NCI-H774 (cell line): ENCODE data around the gene KIDINS220.
A peak's percentile ranks its signal among the peaks of the same experiment; 100 is the strongest.

Source experiments
- DNase-seq: peaks from one replicate; lab custom pipeline; 2025; lab: John Stamatoyannopoulos, UW

KIDINS220 gene

DNA sequence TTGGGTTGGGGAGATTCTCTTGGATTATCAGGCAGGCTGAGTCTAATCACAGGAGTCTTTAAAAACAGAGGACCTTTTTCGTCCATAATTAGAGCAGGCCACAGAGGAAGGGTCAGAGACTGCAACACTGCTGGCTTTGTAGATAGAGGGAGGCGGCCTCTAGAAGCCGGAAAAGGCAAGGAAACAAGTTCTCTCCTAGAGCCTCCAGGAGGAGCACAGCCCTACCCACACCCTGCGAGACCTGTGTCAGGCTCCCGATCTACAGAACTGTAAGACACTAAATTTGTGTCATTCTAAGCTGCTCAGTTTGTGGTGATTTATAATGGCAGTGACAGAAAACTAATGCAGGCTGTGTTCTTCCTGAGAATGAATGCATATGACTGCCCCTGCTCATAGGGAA lies 140.2 kb downstream of the KIDINS220 start:
- DNase-seq: no peak

DNA sequence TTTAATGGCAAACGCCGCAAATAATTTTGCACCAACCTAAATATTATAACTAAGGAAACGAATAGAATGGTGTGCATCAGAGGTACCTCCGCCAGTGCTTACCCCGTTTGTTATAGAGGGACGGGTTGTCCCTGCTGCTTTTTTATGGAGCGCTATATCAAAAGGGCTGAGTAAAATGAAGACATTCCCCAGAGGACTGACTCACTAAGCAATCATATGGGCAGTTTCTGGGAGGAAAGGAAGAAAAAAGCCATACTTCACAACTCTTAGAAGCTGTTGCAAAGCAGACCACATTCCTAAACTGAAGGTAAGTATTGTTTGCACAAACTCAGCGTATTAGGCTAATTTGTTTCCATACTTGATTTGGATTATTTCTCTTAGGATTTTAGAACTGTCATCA lies 142.7 kb downstream of the KIDINS220 start:
- DNase-seq: no peak

DNA sequence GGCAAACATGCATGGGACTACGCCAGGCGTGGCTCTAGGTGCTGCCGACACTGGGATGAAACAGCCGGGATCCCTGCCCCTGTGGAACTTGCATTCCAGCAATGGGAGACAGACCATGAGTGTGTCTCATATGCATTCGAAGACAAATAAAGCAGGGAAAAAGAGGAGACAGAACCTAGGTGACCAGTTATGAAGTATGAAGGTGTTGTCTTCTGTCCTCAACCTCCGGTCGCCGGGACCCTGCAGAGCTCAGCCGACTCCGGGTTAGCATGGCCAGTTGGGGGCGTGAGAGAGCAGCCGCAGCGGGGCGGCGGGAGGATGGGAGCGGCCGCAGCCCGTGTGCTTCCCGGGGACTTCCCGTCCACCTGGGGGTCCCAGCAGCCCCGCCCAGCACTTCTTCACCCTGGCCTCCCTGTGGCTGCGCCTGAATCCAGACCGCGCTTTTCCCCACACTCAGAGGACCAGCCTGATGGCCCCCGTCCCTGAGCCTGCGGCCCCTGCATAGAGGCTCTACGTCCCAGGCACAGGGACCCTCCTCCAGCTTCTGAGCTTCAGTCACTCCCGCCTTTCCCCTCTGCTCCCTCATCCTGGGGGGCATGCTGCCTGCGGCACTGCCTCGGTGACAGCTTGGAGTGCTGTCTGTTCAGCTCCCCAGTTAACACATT lies 144.1 kb downstream of the KIDINS220 start:
- peak; percentile 37 for DNase-seq

DNA sequence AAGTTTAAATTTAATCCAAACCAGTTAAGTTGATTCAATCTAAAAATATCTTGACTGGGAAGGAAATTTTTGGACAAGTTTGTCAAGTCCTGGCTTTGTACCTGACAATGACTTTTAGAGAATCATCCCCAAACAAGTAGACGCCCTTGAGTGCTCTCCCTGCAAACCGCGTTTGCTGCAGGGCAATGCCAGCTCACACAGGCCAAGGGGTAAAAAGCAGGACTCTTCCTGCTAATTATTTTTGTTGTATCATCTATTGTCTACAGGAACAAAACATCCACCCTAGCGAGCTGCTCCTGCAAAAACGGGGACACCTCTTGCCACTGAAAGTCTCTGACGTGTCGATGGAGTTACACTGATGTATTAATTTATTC lies 144.6 kb downstream of the KIDINS220 start:
- no peak for DNase-seq

DNA sequence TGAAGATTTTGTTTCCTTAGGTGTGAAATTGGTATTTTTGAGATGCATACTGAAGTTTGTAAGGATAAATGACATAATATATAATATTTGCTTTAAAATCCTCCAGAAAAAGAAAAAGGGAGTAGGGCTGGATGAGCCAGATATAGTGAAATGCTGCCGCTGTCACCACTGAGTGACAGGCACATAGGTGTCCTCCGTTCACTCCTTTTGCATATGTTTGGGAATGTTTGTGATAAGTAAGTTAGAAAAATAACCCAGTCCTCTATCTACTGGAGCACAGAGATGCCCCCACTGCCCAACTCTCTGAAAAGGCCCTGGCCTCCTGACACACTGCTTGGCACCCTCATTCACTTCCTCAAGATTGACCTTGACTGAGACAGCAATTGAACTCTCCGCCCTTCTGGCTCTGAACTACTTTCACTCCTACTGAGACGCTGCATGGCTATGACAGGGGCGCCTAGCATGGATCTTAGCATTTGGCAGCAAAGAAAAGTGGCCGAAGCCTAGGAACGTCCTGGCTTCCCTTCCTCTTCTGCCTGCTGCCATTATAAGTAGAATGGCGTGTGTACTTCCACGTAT lies 145.5 kb downstream of the KIDINS220 start:
- no peak for DNase-seq

- peak; percentile 41 for DNase-seq
Measured at GRCh38 chr2:8685697-8686358, 151.6 kb downstream of the KIDINS220 start.

DNA sequence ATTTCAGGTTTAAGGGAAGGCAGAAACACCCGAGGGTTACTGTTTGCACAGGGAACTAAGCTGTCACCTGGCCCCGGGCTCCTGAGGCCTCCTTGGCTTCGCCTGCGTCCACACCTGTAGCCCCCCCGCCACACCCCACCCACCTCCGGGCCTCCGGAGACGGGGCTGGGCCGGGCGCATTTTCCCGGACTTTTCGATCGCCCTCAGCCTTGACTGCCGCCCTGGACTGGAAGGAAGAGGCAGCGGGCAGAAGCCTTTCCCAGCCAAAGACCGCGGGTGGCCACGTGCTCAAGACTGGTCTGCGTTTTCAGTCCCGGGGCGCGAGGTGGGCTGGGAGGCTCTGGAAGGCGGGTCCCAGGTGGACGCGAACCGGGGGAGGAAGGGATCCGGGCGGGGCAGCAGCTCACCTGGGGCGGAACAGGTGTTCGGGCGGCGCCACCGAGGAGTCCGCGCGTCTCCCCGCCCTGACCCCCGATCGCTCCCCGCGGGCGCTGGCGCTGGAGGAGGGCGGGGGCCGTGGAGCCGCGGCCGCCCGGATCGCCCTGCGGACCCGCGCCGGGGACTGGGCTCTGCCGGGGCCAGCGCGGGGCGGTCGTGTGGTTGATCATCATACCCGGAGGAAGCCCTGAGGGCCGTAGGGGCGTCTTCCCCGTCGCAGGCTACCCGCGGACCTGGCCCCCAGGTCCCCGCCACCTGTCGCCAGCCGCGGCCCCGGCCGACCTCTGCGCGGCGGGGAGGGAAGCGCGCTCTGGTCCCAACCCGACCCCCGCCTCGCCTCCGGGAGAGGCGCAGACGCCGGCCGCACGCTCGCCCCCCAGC lies 152.3 kb downstream of the KIDINS220 start:
- peak; percentile 72 for DNase-seq

DNA sequence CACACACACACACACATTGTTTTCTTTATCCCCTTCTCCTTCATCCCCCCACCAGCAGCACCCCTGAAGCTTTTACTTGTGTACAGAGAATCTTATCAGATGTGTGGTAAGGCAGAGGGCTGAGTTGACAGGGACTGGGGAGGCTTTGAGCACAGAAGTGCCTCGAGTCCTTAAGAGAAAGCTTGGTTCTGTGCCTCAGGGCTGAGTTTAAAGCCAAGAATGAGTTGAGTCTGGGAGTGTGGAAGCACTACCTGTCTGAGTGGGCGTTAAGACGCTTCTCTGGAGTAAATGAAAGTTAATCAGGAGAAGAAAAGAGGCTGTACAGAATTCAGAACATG lies 152.9 kb downstream of the KIDINS220 start:
- no peak for DNase-seq

DNA sequence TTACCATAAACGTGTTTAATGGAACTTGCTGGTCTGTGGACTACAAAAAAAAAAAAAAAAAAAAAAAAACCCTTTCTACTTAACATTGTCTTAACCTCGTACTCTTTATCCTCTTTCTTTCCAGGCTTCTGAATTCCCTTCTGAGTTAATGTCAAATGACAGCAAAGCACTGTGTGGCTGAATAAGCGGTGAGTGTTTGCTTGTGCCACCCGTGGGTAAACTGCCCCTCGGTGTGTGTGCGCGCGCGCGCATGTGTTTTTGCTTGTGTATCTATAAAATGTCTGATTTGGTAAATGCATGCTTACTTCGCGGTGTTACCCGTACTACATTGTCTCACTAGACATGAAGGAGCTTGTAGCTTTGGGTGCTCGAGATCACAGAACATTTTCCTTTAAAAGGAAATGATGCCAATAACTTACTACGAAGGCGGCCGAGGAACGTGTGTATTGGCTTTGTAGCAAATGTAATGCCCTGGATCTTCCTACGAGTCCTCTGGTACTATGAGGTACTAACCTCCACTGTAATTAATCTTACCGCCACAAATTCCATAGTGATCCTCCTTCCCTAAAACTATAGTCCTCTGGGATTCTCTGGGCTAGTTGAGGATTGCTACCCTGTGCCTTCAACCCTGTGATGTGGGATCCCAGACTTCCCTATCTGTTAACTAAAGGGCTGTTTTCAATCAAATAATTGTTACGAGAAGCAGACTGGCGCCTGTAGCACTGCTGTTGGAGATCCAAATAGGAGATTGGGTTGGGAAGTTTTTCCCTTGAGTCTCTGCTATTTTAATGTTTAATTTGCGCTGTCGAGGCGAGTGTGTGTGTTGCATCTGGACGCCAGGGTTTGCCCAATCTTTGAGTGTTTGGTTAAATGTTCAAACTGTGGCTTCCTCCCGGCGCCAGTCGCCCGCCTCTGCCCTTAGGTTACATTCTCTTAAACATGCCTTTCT lies 154.4 kb downstream of the KIDINS220 start:
- peak; percentile 19 for DNase-seq

- DNase-seq: peak; percentile 99
Measured at GRCh38 chr2:8681786-8682692, 155.4 kb downstream of the KIDINS220 start, which contains the start of gene ID2. Gene ID2, plus strand, starts transcription at chr2:8682056. Its CDS starts 110 bp downstream, at chr2:8682166.

GRCh38 chr2:8680822-8681760 lies 156.3 kb downstream of the KIDINS220 start:
- peak; percentile 65 for DNase-seq

DNA sequence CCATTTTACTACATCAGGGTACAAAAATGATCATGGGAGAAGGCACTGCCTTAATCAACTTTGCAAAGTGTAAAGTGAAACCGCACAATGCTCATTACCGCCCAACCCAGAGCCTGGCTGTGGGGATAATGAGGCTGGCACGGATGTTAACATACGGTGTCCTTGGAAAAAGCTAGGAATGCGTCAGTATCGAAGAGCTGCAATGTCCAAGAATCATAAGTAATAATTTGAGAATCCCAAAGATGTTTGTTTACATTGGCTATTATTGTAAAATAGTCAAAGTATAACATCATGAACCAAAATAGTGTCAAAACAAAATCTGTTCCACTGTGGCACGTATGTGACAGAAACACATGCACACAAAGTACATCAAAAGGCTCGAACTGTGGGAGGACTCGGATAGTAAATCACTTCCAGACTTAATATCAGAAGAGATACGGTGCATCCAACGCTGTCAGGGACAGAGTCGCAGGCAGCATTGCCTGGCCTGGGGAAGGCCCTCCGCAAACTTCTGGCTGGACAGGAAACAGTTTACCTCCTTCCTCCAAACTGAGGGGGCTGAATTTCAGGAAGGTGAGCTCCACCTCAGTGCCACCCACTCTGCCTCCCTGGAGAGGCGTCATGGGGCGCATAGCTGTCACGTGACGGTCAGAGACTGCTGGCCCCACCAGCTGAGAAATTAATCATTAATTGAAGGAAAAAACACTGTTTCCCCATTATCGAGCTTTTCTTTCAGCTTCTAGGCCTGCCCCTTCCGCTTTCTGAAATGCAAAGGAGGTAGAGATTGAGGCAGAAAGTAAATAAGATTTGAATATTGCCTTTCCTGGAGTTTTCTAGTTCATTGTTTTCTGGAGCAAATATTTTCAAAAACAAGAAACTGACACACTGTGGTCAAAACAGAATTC lies 157.3 kb downstream of the KIDINS220 start:
- peak; percentile 84 for DNase-seq

DNA sequence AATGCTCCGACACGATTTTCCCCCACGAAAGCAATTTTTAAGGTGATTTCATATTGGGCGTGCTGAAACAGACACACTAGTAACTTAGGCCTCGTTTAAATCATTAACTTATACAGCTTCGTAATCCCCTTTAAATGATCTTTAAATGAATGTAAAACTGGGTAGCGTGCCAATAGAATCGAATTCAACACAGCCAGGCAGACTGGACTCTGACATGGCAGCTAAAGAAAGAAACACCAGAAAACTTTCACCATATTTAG lies 157.9 kb downstream of the KIDINS220 start:
- DNase-seq: no peak
